ENCODE results near the gene KRT26. TPM values are rescaled to one million over a fixed set of nuclear protein-coding genes. Genes with fewer than 3 reads are reported as not detected.
A peak's percentile ranks its signal among the peaks of the same experiment; 100 is the strongest.
"Not testable (repeated sequence)": the region's sequence is repeated elsewhere in the genome, so short reads cannot be mapped to it uniquely, and the experiment has no call there.

Gene KRT26
- not detected for polyA plus RNA-seq
- long read RNA-seq, donor 1 = 0 reads
- long read RNA-seq, donor 2 = 0 reads
- long read RNA-seq, donor 3 = 0 reads
- long read RNA-seq, donor 4 = 0 reads
- long read RNA-seq, donor 5 = 0 reads
- long read RNA-seq, donor 6 = 0 reads
- long read RNA-seq, donor 7 = 0 reads
- long read RNA-seq, donor 8 = 0 reads
- long read RNA-seq, donor 9 = 0 reads
- long read RNA-seq, donor 10 = 0 reads
- long read RNA-seq, donor 11 = 0 reads

- Histone ChIP-seq H3K9me3 (ENCODE audit: control insufficient read depth, low read depth, low read length) (no peaks in the 10 kb centered on the region), H3K27me3 (ENCODE audit: control insufficient read depth, insufficient read depth, low read length) (peaks cover 22% of the 10 kb centered on the region), H3K4me1 (ENCODE audit: control insufficient read depth, insufficient read depth, low read length) (no peaks in the 10 kb centered on the region), H3K27ac (ENCODE audit: low read length) (no peak within 1 kb of the TSS), H3K4me3 (ENCODE audit: low read length) (no peak within 1 kb of the TSS), H3K36me3 (ENCODE audit: control insufficient read depth, insufficient read depth, low read length) (no peaks in the 10 kb centered on the region)
- DNase-seq = no peak
- no CpG with 5 or more reads among the region's 3 CpGs for WGBS (ENCODE audit: insufficient coverage, low lambda C conversion rate)
Observed at GRCh38 chr17:40772101-40772500, at the start of gene KRT26. TSS of gene KRT26 (minus strand) at chr17:40772201. CDS start at chr17:40772113, 88 bp downstream.

DNA sequence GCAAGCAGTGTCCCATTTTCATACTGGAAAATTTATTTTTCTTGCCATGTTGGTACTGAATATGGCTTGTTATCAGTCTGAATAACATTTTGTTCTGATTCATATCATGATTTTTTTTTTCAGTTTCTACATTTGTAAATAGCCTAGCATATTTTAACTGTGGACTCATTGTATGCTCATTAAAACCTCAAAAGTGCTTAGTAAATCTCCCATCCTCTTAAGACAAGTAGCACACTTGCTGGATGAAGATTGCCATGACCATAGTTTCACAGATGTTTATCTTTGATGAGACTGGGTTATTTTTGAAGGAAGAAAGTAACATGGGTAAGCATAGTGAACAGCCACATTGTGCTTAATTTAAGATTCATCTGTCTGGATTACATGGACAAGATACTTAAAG is 49.5 kb upstream of the KRT26 start:
- Histone ChIP-seq H3K4me1 (ENCODE audit: control insufficient read depth, insufficient read depth, low read length) (no peaks in the 10 kb centered on the region), H3K9me3 (ENCODE audit: control insufficient read depth, low read depth, low read length) (no peaks in the 10 kb centered on the region), H3K27me3 (ENCODE audit: control insufficient read depth, insufficient read depth, low read length) (no peaks in the 10 kb centered on the region), H3K27ac (ENCODE audit: low read length) (no peak overlapping the region), H3K4me3 (ENCODE audit: low read length) (no peak overlapping the region), H3K36me3 (ENCODE audit: control insufficient read depth, insufficient read depth, low read length) (peaks cover 8% of the 10 kb centered on the region)
- DNase-seq = no peak

- peaks cover 8% of the 10 kb centered on the region for H3K36me3 ChIP-seq (ENCODE audit: control insufficient read depth, insufficient read depth, low read length)
- no CpG with 5 or more reads among the region's 9 CpGs for WGBS (ENCODE audit: insufficient coverage, low lambda C conversion rate)
- DNase-seq = no peak
- no peak overlapping the region for H3K27ac ChIP-seq (ENCODE audit: low read length)
- no peak overlapping the region for H3K4me3 ChIP-seq (ENCODE audit: low read length)
- H3K27me3 ChIP-seq (ENCODE audit: control insufficient read depth, insufficient read depth, low read length) = no peaks in the 10 kb centered on the region
- no peaks in the 10 kb centered on the region for H3K9me3 ChIP-seq (ENCODE audit: control insufficient read depth, low read depth, low read length)
- H3K4me1 ChIP-seq (ENCODE audit: control insufficient read depth, insufficient read depth, low read length) = no peaks in the 10 kb centered on the region
Observed at GRCh38 chr17:40820228-40820838, 48.3 kb upstream of the KRT26 start.

GRCh38 chr17:40819528-40820125 is 47.6 kb upstream of the KRT26 start:
- Histone ChIP-seq H3K9me3 (ENCODE audit: control insufficient read depth, low read depth, low read length) (no peaks in the 10 kb centered on the region), H3K27me3 (ENCODE audit: control insufficient read depth, insufficient read depth, low read length) (no peaks in the 10 kb centered on the region), H3K27ac (ENCODE audit: low read length) (peak overlapping the region; percentile 54), H3K4me1 (ENCODE audit: control insufficient read depth, insufficient read depth, low read length) (no peaks in the 10 kb centered on the region), H3K4me3 (ENCODE audit: low read length) (peak overlapping the region; percentile 56), H3K36me3 (ENCODE audit: control insufficient read depth, insufficient read depth, low read length) (peaks cover 8% of the 10 kb centered on the region)
- WGBS (ENCODE audit: insufficient coverage, low lambda C conversion rate) = 38% methylated on average over 1 of the region's 9 CpGs
- DNase-seq = peak in 1 of 2 donors; percentile 22

DNA sequence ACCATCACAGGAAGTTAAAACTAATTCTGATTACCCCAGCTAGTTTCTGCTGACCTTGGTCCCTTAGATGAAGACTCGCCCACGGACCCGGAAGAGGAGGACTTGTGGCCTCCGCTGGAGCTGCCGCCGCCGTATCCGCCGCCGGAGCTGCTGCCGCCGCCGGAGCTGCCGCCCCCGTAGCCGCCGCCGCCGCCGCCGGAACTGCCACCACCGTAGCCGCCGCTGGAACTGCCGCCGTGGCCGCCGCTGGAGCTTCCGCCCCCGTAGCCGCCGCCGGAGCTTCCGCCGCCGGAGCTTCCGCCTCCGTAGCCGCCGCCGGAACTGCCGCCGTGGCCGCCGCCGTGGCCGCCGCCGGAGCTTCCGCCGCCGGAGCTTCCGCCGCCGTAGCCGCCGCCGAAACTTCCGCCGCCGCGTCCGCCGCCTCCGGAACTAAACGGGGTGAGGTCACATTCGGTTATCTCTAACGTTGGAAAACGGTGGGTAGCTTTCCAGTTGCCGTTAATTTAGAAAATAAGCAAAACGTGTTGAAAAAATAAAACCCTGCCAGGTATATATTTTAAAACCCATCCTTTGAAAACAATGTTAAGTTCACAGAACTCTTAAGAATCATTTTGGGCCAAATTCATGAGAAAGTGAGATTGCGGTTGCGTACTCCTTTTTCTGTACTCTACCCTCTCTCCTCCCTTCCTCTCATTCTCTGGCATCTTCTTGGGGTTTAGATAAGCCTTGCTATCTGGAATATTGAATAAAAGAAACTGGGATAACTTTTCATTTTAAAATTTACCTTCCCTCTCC is 46.9 kb upstream of the KRT26 start:
- 45% methylated on average over 2 of the region's 73 CpGs for WGBS (ENCODE audit: insufficient coverage, low lambda C conversion rate)
- H3K4me1 ChIP-seq (ENCODE audit: control insufficient read depth, insufficient read depth, low read length) = no peaks in the 10 kb centered on the region
- DNase-seq = peak; percentile 68 to 91

GRCh38 chr17:40818343-40818732 is 46.3 kb upstream of the KRT26 start:
- no CpG with 5 or more reads among the region's 7 CpGs for WGBS (ENCODE audit: insufficient coverage, low lambda C conversion rate)
- Histone ChIP-seq H3K4me3 (ENCODE audit: low read length) (peak overlapping the region; percentile 72), H3K27me3 (ENCODE audit: control insufficient read depth, insufficient read depth, low read length) (no peaks in the 10 kb centered on the region), H3K27ac (ENCODE audit: low read length) (peak overlapping the region; percentile 70), H3K4me1 (ENCODE audit: control insufficient read depth, insufficient read depth, low read length) (no peaks in the 10 kb centered on the region), H3K36me3 (ENCODE audit: control insufficient read depth, insufficient read depth, low read length) (peaks cover 8% of the 10 kb centered on the region), H3K9me3 (ENCODE audit: control insufficient read depth, low read depth, low read length) (no peaks in the 10 kb centered on the region)
- DNase-seq = no peak

More for the DNA sequence above, 46.9 kb upstream of the KRT26 start:
- peak overlapping the region; percentile 70 for H3K27ac ChIP-seq (ENCODE audit: low read length)
- H3K9me3 ChIP-seq (ENCODE audit: control insufficient read depth, low read depth, low read length) = no peaks in the 10 kb centered on the region
- no peaks in the 10 kb centered on the region for H3K27me3 ChIP-seq (ENCODE audit: control insufficient read depth, insufficient read depth, low read length)
- H3K4me3 ChIP-seq (ENCODE audit: low read length) = peak overlapping the region; percentile 72
- H3K36me3 ChIP-seq (ENCODE audit: control insufficient read depth, insufficient read depth, low read length) = peaks cover 8% of the 10 kb centered on the region

GRCh38 chr17:40817103-40817682 is 45.2 kb upstream of the KRT26 start:
- no peak for DNase-seq
- no peaks in the 10 kb centered on the region for H3K4me1 ChIP-seq (ENCODE audit: control insufficient read depth, insufficient read depth, low read length)
- no peak overlapping the region for H3K27ac ChIP-seq (ENCODE audit: low read length)
- H3K36me3 ChIP-seq (ENCODE audit: control insufficient read depth, insufficient read depth, low read length) = peaks cover 8% of the 10 kb centered on the region
- 100% methylated on average over 1 of the region's 4 CpGs for WGBS (ENCODE audit: insufficient coverage, low lambda C conversion rate)
- peaks cover 5% of the 10 kb centered on the region for H3K27me3 ChIP-seq (ENCODE audit: control insufficient read depth, insufficient read depth, low read length)
- H3K4me3 ChIP-seq (ENCODE audit: low read length) = no peak overlapping the region
- H3K9me3 ChIP-seq (ENCODE audit: control insufficient read depth, low read depth, low read length) = no peaks in the 10 kb centered on the region

GRCh38 chr17:40816569-40816968 is 44.6 kb upstream of the KRT26 start:
- peaks cover 8% of the 10 kb centered on the region for H3K36me3 ChIP-seq (ENCODE audit: control insufficient read depth, insufficient read depth, low read length)
- peaks cover 6% of the 10 kb centered on the region for H3K27me3 ChIP-seq (ENCODE audit: control insufficient read depth, insufficient read depth, low read length)
- DNase-seq = no peak
- H3K4me1 ChIP-seq (ENCODE audit: control insufficient read depth, insufficient read depth, low read length) = no peaks in the 10 kb centered on the region
- WGBS (ENCODE audit: insufficient coverage, low lambda C conversion rate) = no CpG with 5 or more reads among the region's 3 CpGs
- H3K27ac ChIP-seq (ENCODE audit: low read length) = no peak overlapping the region
- no peak overlapping the region for H3K4me3 ChIP-seq (ENCODE audit: low read length)
- no peaks in the 10 kb centered on the region for H3K9me3 ChIP-seq (ENCODE audit: control insufficient read depth, low read depth, low read length)

DNA sequence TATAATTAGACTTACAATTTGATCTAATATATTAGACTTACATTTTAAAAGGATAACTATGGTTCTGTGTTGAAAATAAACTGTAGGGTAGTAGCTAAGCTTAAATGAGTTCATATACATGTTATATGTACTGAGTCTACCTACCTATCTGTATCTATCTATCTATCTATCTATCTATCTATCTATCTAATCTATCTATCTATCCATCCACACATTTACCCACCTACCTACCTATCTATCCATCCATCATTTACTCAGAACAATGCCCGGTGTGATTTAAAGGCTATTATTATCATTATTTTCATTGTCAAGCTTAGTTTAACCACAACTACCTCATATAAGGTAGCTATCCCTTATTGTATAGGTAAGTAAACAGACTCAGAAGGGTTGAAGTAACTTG is 43.4 kb upstream of the KRT26 start:
- Histone ChIP-seq H3K4me1 (ENCODE audit: control insufficient read depth, insufficient read depth, low read length) (no peaks in the 10 kb centered on the region), H3K36me3 (ENCODE audit: control insufficient read depth, insufficient read depth, low read length) (peaks cover 8% of the 10 kb centered on the region), H3K9me3 (ENCODE audit: control insufficient read depth, low read depth, low read length) (no peaks in the 10 kb centered on the region), H3K27me3 (ENCODE audit: control insufficient read depth, insufficient read depth, low read length) (peaks cover 9% of the 10 kb centered on the region), H3K27ac (ENCODE audit: low read length) (no peak overlapping the region), H3K4me3 (ENCODE audit: low read length) (no peak overlapping the region)
- WGBS (ENCODE audit: insufficient coverage, low lambda C conversion rate) = 83% methylated on average over 1 of the region's 1 CpG
- no peak for DNase-seq

DNA sequence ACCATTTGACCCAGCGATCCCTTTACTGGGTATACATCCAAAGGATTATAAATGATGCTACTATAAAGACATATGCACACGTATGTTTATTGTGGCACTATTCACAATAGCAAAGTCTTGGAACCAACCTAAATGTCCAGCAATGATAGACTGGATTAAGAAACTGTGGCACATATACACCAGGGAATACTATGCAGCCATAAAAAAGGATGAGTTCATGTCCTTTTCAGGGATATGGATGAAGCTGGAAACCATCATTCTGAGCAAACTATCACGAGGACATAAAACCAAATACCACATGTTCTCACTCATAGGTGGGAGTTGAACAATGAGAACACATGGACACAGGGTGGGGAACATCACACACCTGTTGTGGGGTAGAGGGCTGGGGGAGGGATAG is 42.7 kb upstream of the KRT26 start:
- no CpG with 5 or more reads among the region's 3 CpGs for WGBS (ENCODE audit: insufficient coverage, low lambda C conversion rate)
- DNase-seq; H3K36me3 ChIP-seq (ENCODE audit: control insufficient read depth, insufficient read depth, low read length); H3K27ac ChIP-seq (ENCODE audit: low read length); H3K4me1 ChIP-seq (ENCODE audit: control insufficient read depth, insufficient read depth, low read length); H3K4me3 ChIP-seq (ENCODE audit: low read length); H3K9me3 ChIP-seq (ENCODE audit: control insufficient read depth, low read depth, low read length): not testable (repeated sequence)
- peaks cover 10% of the 10 kb centered on the region for H3K27me3 ChIP-seq (ENCODE audit: control insufficient read depth, insufficient read depth, low read length)

Measured in large intestine (tissue), 12 donors.